DMS153 treated with DMSO at 0.1 percent for 48 hours (cell line): ENCODE results near the gene LAMC2.

Experiments
- DNase-seq: peaks from one replicate; lab custom pipeline; 2025; ENCODE audit not compliant: unreplicated experiment; lab: John Stamatoyannopoulos, UW

The LAMC2 gene

DNA sequence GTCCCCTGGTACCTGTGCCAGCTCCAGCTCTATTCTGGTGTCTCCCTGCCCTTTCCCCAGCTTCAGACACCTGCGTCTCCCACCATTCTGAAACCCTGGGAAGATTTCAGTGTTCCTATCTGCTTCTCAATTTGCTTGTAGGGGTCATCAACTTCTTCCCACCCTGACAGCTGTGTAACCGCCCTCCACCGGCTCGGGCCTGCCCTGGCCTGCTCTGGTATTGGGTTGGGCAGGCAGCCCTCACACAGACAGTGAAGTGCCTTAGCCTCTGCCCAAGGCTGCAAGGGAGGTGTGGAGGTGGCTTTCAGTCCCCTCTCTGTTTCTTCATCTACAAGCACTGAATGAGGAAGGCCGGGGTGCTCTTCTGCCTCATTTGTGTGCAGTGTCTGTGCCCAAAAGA lies 97.2 kb downstream of the LAMC2 start:
- no peak for DNase-seq

DNA sequence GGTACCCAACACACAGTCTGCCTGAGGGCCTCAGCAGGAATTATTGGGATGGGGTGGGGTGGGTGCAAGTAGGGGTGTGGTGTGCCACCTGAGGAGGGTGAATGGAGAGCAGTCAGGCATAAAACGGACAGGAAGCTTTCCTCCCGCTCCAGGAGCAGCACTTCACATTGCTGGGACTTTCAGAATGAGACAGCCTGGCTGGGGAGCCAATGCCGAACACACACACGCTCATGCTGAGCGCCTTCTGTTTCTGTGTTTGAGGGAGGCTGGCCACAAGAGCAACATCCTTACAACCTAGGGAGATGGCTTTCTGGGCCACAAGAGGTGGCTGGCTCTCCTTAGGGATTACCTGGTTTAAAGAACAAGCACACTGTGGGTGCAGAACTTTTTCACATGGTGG lies 98.0 kb downstream of the LAMC2 start:
- DNase-seq, result no peak

DNA sequence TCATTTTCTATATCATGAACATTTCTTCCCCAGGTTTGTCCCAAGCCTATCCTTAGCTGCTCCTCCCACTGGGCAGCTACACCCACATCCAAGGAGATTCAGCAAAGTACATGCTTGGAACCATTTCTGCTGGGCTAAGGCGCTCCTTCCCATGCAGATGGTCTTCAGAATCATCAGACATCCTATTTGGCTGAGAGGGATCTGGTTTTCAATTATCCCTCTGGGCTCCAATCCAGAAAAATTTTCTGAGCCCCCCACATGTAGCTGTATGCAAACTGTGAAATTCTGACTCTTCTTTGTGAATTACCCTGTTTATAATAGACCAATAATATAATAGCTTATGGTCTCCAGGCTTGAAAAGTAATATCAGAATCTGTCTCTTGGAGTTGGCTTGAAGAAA lies 99.2 kb downstream of the LAMC2 start:
- no peak for DNase-seq

GRCh38 chr1:183285746-183286145 lies 99.7 kb downstream of the LAMC2 start:
- no peak for DNase-seq

DNA sequence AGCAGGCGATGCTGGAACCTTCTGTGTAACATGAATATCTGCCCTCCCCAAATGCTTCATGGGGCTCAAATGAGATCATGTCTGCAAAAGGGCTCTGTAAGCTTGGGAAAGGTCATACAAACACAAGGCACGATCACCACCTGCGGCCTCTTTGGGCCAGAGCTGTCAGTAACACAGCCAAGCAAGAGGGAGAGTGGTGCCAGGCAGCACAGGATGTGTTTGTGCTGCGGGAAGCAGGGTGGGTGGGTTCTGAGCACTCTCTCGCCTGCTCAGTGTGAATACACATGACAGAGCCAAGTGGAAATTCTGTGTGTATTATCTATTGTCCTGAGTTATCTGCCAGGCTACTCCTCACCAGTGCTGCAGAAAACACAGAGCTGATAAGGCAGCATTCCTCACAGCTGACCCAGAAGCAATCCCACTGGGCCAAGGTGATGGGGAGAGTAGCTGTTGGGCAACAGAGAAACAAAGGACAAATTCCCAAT lies 101.2 kb downstream of the LAMC2 start:
- no peak for DNase-seq

DNA sequence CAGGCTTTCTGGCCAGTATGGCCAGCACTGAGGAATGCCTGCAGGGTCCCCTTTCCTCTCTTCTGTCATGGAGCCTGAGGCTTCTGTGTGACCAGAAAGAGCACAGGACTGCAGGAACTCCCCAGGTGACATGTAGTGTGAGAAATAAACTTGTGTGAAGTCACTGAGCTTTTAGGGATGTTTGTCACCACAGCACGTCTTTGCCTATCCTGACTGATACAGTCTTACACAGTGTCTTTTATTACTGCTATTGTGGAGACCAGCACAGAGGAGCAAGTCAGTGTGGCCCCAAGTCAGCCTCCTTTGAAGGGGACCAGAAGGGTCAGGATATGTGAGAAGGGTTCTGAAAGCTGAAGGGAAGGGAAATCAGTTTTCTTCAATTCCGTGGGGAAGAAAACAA lies 102.5 kb downstream of the LAMC2 start:
- no peak for DNase-seq

DNA sequence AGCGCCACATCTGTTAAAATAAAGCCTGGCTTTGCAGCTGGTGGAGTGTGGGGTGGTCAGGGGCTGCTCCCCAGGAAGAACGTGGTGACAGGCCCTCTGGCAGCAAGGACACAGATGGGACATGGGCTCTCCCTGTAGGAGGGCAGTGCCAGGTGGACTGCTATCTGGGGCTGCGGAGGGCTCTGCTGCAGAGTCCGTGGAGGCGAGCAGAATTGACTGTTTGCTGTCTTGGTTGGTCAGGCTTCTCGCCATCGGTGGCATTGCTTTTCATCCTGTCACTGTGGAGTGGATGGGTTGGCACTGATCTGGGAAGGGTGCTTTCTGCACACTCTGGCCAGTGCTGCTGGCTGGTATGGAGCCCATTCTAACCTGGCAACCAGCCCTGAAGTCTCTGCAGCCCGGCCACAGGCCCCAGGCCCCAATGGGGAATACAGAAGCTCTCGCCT lies 103.0 kb downstream of the LAMC2 start:
- DNase-seq, result no peak

GRCh38 chr1:183290628-183291027 lies 104.6 kb downstream of the LAMC2 start:
- DNase-seq, result no peak

- no peak for DNase-seq
Observed at GRCh38 chr1:183291216-183291762, 105.2 kb downstream of the LAMC2 start.

- no peak for DNase-seq
Observed at GRCh38 chr1:183291802-183292514, 105.9 kb downstream of the LAMC2 start.

- DNase-seq, result no peak
Observed at GRCh38 chr1:183293241-183293640, 107.2 kb downstream of the LAMC2 start.

GRCh38 chr1:183293876-183294275 lies 107.8 kb downstream of the LAMC2 start:
- no peak for DNase-seq
